C4-2B (cell line): ENCODE data around the gene APC2.

ENCODE experiments used
- CTCF ChIP-seq: fragments of 450-650 bp; conservative IDR thresholded peaks from 2 replicates; pipeline ENCODE4 v1.5.1; 2017; ENCODE audit warnings: mild to moderate bottlenecking
- ZFX ChIP-seq: fragments of 450-650 bp; IDR thresholded peaks from 2 replicates; pipeline ENCODE4 v1.6.1; 2017

- TF ChIP-seq CTCF = no peak
- TF ChIP-seq ZFX = no peak
Measured at GRCh38 chr19:1434040-1434366, 15.9 kb upstream of the APC2 start.
